HepG2 (cell line): ENCODE results near the gene ANXA5. TPM values are rescaled to one million over a fixed set of nuclear protein-coding genes. Genes with fewer than 3 reads are reported as not detected.

Source experiments
- ARHGAP35 ChIP-seq: sonication (generic); formaldehyde crosslinking; IDR thresholded peaks from 2 replicates; pipeline ENCODE4 v1.9.0; 2022; ENCODE audit warnings: mild to moderate bottlenecking, inconsistent platforms, moderate library complexity, missing genetic modification reagents, borderline replicate concordance
- ATF4 ChIP-seq, 2 experiments: fragments of 450-650 bp in 1 of 2; sonication (generic) in 1 of 2; formaldehyde crosslinking; IDR thresholded peaks; 2 replicates each; pipeline versions ENCODE4 v1.5.0 to v1.8.0; 2020 to 2022; ENCODE audit warnings: mild to moderate bottlenecking in 1 of 2, missing genetic modification reagents in 1 of 2
- GATA4 ChIP-seq: sonication (generic); IDR thresholded peaks from 2 replicates; pipeline ENCODE4 v1.6.1; 2016; ENCODE audit warnings: antibody characterized with exemption, low read depth, borderline replicate concordance
- HINFP ChIP-seq: sonication (generic); formaldehyde crosslinking; IDR thresholded peaks from 2 replicates; pipeline ENCODE4 v1.4.0; 2020; ENCODE audit warnings: low read depth, mild to moderate bottlenecking, missing genetic modification reagents
- MAFG ChIP-seq: sonication (generic); formaldehyde crosslinking; IDR thresholded peaks from 2 replicates; pipeline ENCODE4 v1.5.1; 2020; ENCODE audit warnings: mild to moderate bottlenecking, missing genetic modification reagents
- MATR3 ChIP-seq: sonication (generic); formaldehyde crosslinking; IDR thresholded peaks from 2 replicates; pipeline ENCODE4 v1.4.0; 2020; ENCODE audit warnings: missing genetic modification reagents
- ZBTB34 ChIP-seq: sonication (generic); formaldehyde crosslinking; IDR thresholded peaks from 2 replicates; pipeline ENCODE4 v1.8.0; 2022; ENCODE audit warnings: mild to moderate bottlenecking, missing genetic modification reagents
- ZFP36 ChIP-seq: fragments of 150-350 bp; IDR thresholded peaks from 2 replicates; pipeline ENCODE4 v1.6.1; 2018; ENCODE audit warnings: borderline replicate concordance, low read length, low read depth; ENCODE audit not compliant: partially characterized antibody
- ZMYM2 ChIP-seq: sonication (generic); formaldehyde crosslinking; IDR thresholded peaks from 2 replicates; pipeline ENCODE4 v1.8.0; 2022; ENCODE audit warnings: mild to moderate bottlenecking, missing genetic modification reagents
- ZNF124 ChIP-seq: sonication (generic); formaldehyde crosslinking; IDR thresholded peaks from 2 replicates; pipeline ENCODE4 v1.4.0; 2020; ENCODE audit warnings: missing genetic modification reagents
- ZNF280D ChIP-seq: sonication (generic); formaldehyde crosslinking; IDR thresholded peaks from 2 replicates; pipeline ENCODE4 v1.5.1; 2020; ENCODE audit warnings: mild to moderate bottlenecking, missing genetic modification reagents
- ZNF317 ChIP-seq: sonication (generic); formaldehyde crosslinking; IDR thresholded peaks from 2 replicates; pipeline ENCODE4 v1.5.0; 2020; ENCODE audit warnings: mild to moderate bottlenecking, missing genetic modification reagents
- ZNF432 ChIP-seq: sonication (generic); formaldehyde crosslinking; IDR thresholded peaks from 2 replicates; pipeline ENCODE4 v1.5.0; 2020; ENCODE audit warnings: missing genetic modification reagents, mild to moderate bottlenecking, borderline replicate concordance
- ZNF549 ChIP-seq: sonication (generic); formaldehyde crosslinking; IDR thresholded peaks from 2 replicates; pipeline ENCODE4 v1.5.0; 2020; ENCODE audit warnings: missing genetic modification reagents
- ZNF572 ChIP-seq: sonication (generic); formaldehyde crosslinking; IDR thresholded peaks from 2 replicates; pipeline ENCODE4 v1.5.1; 2020; ENCODE audit warnings: mild to moderate bottlenecking, missing genetic modification reagents
- ZNF598 ChIP-seq: sonication (generic); formaldehyde crosslinking; IDR thresholded peaks from 2 replicates; pipeline ENCODE4 v1.5.1; 2020; ENCODE audit warnings: mild to moderate bottlenecking, missing genetic modification reagents, borderline replicate concordance
- ZNF660 ChIP-seq: sonication (generic); formaldehyde crosslinking; IDR thresholded peaks from 2 replicates; pipeline ENCODE4 v1.5.1; 2020; ENCODE audit warnings: mild to moderate bottlenecking, low read depth, missing genetic modification reagents, borderline replicate concordance
- ZNF724P ChIP-seq: sonication (generic); formaldehyde crosslinking; IDR thresholded peaks from 2 replicates; pipeline ENCODE4 v1.8.0; 2022; ENCODE audit warnings: missing genetic modification reagents, borderline replicate concordance
- ZNF766 ChIP-seq: sonication (generic); formaldehyde crosslinking; IDR thresholded peaks from 2 replicates; pipeline ENCODE4 v1.5.0; 2020; ENCODE audit warnings: missing genetic modification reagents, borderline replicate concordance
- ZNF883 ChIP-seq: sonication (generic); formaldehyde crosslinking; IDR thresholded peaks from 2 replicates; pipeline ENCODE4 v1.5.1; 2020; ENCODE audit warnings: mild to moderate bottlenecking, missing genetic modification reagents; ENCODE audit errors: not compliant biosample characterization
- ZSCAN20 ChIP-seq: sonication (generic); formaldehyde crosslinking; IDR thresholded peaks from 2 replicates; pipeline ENCODE4 v1.4.0; 2020; ENCODE audit warnings: missing genetic modification reagents, mild to moderate bottlenecking, borderline replicate concordance
- ZSCAN9 ChIP-seq: IDR thresholded peaks from 2 replicates; pipeline ENCODE4 v1.6.1; 2016; ENCODE audit warnings: borderline replicate concordance
- polyA plus RNA-seq, 8 experiments: library from polyadenylated mRNA; depleted of rRNA in 3 of 8; stranded (reverse) in 7 of 8; unstranded in 1 of 8; fragments of >200 nt; fragmentation: Illumina TruSeq in 4 of 8; extraction: Trizol in 4 of 8; gene quantifications; 2 replicates each; pipeline versions ENCODE4 v1.2.1 to v1.2.3, GENCODE V29; 2011 to 2016; ENCODE audit warnings: low read depth in 4 of 8, missing spikeins in 1 of 8, mixed read lengths in 1 of 8; ENCODE audit not compliant: insufficient read depth in 1 of 8
- total RNA-seq, 5 experiments: library from RNA; depleted of rRNA; stranded (reverse); fragments of >200 nt; fragmentation: Illumina TruSeq; extraction: Trizol; gene quantifications; 2 replicates each; pipeline ENCODE4 v1.2.3, GENCODE V29; 2016; ENCODE audit warnings: low read depth in 1 of 5

ANXA5 gene
- total and polyA plus RNA-seq, 2 of the 13 experiments (the other 11 are each of a cell fraction or from before 2014, with no cell fraction given) = 209 to 342 TPM

- TF ChIP-seq ZNF280D (no peak), ZNF124 (CRISPR knock-in tag) (no peak), ZSCAN20 (CRISPR knock-in tag) (peak; percentile 75; the same call in 1 of the 2 replicates), ARHGAP35 (CRISPR knock-in tag) (no peak; the same call in 1 of the 2 replicates), ZNF572 (CRISPR knock-in tag) (no peak), ZNF317 (CRISPR knock-in tag) (no peak), ZNF660 (CRISPR knock-in tag) (no peak), ZSCAN9 (CRISPR knock-in tag) (peak; percentile 72), ZNF549 (CRISPR knock-in tag) (no peak), HINFP (CRISPR knock-in tag) (peak; percentile 70; the same call in 1 of the 2 replicates), ZNF883 (CRISPR knock-in tag) (peak; percentile 58), MATR3 (no peak), ZMYM2 (no peak), ZNF432 (no peak), ZBTB34 (CRISPR knock-in tag) (no peak), ZNF766 (CRISPR knock-in tag) (no peak), ATF4 (CRISPR knock-in tag; IDR thresholded peaks at IDR 0.05) (0 out of 4 replicates have a peak, but pooled peaks of 1 of the 2 experiments have one; percentile 32), ZFP36 (no peak), GATA4 (peak; percentile 13; the same call in 1 of the 2 replicates), ZNF724P (CRISPR knock-in tag) (no peak), ZNF598 (CRISPR knock-in tag) (0 out of 2 replicates have a peak, but pooled peaks have one; percentile 40), MAFG (no peak)
Observed at GRCh38 chr4:121696581-121697461, at the start of gene ANXA5 (continued).
